ENCODE results near the gene PTGER2. TPM values are rescaled to one million over a fixed set of nuclear protein-coding genes. Genes with fewer than 3 reads are reported as not detected.

Gene PTGER2
- total and polyA plus RNA-seq, 8 donors = 3.4 to 19.2 (median 5.6) TPM

DNA sequence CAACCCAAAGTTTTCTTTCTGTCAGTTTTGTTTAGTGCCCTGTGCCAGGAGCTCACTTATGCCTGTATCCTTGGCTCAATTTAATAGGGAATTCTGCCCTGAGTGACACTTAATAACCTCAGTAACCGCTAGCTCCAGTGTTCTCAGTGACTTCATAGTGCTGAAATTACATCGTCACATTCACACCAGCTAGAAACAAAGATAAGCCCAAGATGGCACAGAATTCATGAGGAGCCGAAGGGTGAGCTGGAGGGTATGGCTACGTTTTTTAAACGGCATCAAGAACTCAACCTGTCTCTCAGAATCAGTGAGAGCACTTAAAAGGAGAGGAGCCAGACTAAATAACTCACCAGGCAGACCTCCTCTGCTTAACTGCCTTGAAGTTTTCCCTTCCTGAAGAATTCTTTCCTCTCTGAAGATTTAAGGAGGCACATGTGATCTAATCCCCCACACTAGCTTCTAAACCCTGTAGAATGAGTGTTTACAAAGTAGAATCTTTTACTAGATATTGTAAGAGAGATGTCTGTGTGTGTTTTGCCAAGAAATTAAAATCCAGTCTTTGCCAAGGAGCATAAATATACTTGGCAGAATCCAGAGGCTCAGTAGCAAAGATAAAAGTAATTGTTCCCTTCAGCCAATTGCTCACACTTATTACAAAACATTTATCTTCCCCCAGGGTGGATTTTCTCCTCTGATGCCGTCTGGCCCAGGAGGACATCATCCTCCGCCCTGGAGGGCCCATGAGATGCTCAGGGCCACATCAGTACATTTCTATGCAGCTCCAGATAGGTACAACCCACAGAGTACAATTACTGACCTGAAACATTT, 37.3 kb downstream of the PTGER2 start:
- Histone ChIP-seq H3K4me3 (no peak overlapping the region), H3K27me3 (peaks cover 0 to 31% of the 10 kb centered on the region in 2 donors), H3K9me3 (no peaks in the 10 kb centered on the region), H3K4me1 (peaks cover 19 to 26% of the 10 kb centered on the region in 2 donors), H3K27ac (peak overlapping the region in 1 of 2 donors; percentile 71), H3K36me3 (no peaks in the 10 kb centered on the region)
- DNase-seq (peak in 2 of 4 donors; percentile 77 to 80), ATAC-seq (peak; percentile 54)
- intact Hi-C loops (cut with DNase I) = no loop called here
- TF ChIP-seq, protein P1, sequence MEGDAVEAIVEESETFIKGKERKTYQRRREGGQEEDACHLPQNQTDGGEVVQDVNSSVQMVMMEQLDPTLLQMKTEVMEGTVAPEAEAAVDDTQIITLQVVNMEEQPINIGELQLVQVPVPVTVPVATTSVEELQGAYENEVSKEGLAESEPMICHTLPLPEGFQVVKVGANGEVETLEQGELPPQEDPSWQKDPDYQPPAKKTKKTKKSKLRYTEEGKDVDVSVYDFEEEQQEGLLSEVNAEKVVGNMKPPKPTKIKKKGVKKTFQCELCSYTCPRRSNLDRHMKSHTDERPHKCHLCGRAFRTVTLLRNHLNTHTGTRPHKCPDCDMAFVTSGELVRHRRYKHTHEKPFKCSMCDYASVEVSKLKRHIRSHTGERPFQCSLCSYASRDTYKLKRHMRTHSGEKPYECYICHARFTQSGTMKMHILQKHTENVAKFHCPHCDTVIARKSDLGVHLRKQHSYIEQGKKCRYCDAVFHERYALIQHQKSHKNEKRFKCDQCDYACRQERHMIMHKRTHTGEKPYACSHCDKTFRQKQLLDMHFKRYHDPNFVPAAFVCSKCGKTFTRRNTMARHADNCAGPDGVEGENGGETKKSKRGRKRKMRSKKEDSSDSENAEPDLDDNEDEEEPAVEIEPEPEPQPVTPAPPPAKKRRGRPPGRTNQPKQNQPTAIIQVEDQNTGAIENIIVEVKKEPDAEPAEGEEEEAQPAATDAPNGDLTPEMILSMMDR (IDR thresholded peaks at IDR 0.05) = no peak

DNA sequence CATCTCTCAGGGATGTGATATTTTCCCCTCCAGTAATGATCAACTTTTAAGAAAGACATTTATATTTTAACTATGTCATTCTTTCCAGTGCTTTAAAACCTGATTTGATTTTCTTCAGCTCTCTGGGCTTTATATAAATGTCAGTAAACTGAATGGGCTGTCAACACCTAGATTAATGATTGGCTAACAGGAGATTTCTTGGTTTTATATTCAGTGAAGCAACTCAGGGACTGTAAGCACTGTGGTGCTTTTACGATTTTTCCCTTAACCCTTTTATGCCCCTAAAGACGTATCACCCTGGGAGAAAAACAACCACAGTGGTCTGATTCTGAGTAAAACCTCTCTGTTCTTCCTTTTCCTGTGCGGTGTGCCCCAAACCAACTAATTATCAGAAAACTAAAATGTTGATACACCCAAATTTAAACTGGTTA, 38.0 kb downstream of the PTGER2 start:
- H3K36me3 ChIP-seq = no peaks in the 10 kb centered on the region
- H3K4me3 ChIP-seq = no peak overlapping the region
- TF ChIP-seq, protein P1 (IDR thresholded peaks at IDR 0.05) = no peak
- H3K27me3 ChIP-seq = peaks cover 0 to 36% of the 10 kb centered on the region in 2 donors
- DNase-seq (peak in 2 of 4 donors; percentile 44 to 48), ATAC-seq (peak; percentile 30)
- H3K4me1 ChIP-seq = peaks cover 19 to 26% of the 10 kb centered on the region in 2 donors
- intact Hi-C loops (cut with DNase I) = no loop called here
- peak overlapping the region in 1 of 2 donors; percentile 71 for H3K27ac ChIP-seq
- H3K9me3 ChIP-seq = no peaks in the 10 kb centered on the region

DNA sequence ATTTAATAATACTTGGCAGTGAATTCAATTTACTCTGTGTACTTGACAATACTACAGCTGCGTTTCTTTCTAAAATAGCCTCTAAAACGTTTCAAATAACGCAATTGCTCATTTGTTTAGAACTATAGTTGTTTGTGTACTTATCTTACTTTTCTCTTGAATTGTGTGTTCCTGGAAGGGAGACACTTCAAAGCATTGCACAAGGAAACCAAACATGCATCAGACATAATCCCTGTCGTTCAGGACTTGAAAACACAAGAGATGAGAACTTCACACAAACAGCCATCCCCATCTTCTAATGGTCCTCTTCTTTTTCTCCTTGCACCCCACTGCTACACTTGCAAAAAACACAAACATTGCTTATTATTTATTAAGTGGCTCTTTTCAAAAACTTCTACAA, 38.5 kb downstream of the PTGER2 start:
- TF ChIP-seq, protein P1 (IDR thresholded peaks at IDR 0.05) = no peak
- H3K9me3 ChIP-seq = no peaks in the 10 kb centered on the region
- intact Hi-C loops (cut with DNase I) = no loop called here
- H3K27ac ChIP-seq = peak overlapping the region in 1 of 2 donors; percentile 71
- peaks cover 0 to 36% of the 10 kb centered on the region in 2 donors for H3K27me3 ChIP-seq
- H3K4me1 ChIP-seq = peaks cover 19 to 26% of the 10 kb centered on the region in 2 donors
- DNase-seq (peak in 2 of 4 donors; percentile 63 to 67), ATAC-seq (peak; percentile 13)
- no peak overlapping the region for H3K4me3 ChIP-seq
- no peaks in the 10 kb centered on the region for H3K36me3 ChIP-seq

DNA sequence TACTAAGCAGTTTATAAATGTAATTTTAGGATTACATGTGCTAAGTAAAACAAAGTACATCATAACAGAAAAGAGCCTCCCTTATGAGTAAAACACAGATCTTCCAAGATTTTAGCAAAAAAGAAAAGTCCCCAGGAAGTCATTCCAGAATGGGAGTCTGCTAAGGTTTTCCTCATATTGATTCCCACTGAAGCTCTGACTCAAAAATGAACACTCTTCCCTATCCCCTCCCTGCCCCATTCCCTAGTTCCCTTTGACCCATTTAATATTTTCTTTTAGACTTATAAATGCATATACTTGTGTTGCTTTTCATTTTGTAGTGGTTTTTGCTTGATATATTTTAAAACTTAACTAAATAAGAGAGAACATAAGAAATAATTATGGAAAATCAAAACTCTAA, 40.1 kb downstream of the PTGER2 start:
- no peaks in the 10 kb centered on the region for H3K9me3 ChIP-seq
- H3K36me3 ChIP-seq = no peaks in the 10 kb centered on the region
- H3K27me3 ChIP-seq = peaks cover 0 to 37% of the 10 kb centered on the region in 2 donors
- intact Hi-C loops (cut with DNase I) = no loop called here
- no peak overlapping the region for H3K27ac ChIP-seq
- DNase-seq (no peak), ATAC-seq (no peak)
- TF ChIP-seq, protein P1 (IDR thresholded peaks at IDR 0.05) = no peak
- H3K4me1 ChIP-seq = peaks cover 19 to 26% of the 10 kb centered on the region in 2 donors
- no peak overlapping the region for H3K4me3 ChIP-seq

DNA sequence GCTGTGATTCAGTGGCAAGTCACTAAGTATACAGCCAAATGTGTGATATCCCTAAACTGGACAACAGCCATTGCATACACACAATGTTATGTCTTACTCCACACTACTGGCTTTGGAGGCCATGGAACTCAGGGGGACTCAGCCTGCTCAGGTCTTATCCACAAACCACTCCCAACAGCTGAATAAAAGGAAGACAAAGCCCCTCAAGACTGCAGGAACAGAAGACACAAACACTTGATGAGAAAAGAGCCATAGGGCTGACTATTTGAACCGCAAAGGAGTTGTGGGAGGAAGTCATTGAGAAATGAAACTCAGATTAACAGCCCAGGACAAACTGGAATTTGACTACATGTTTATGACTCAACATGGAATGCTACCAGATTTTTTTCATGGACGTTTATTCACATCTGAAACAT, 40.9 kb downstream of the PTGER2 start:
- Histone ChIP-seq H3K4me1 (peaks cover 19 to 26% of the 10 kb centered on the region in 2 donors), H3K27me3 (peaks cover 0 to 36% of the 10 kb centered on the region in 2 donors), H3K4me3 (no peak overlapping the region), H3K27ac (peak overlapping the region in 1 of 2 donors; percentile 30), H3K9me3 (no peaks in the 10 kb centered on the region), H3K36me3 (no peaks in the 10 kb centered on the region)
- TF ChIP-seq, protein P1 (IDR thresholded peaks at IDR 0.05) = no peak
- intact Hi-C loops (cut with DNase I) = no loop called here
- DNase-seq (peak in 2 of 4 donors; percentile 31 to 45), ATAC-seq (peak; percentile 47)
